Esophagus squamous epithelium (tissue), 4 donors: ENCODE measurements around the gene DCUN1D2.

Experiments used
- CTCF ChIP-seq, 6 experiments: fragments of 450-650 bp in 4 of 6; fragments of 200-600 bp in 2 of 6; sonication (generic) in 2 of 6; IDR thresholded peaks; one replicate each; pipeline ENCODE4 v1.5.1; 2016 to 2019; ENCODE audit warnings: antibody characterized with exemption in 6 of 6, mild to moderate bottlenecking in 4 of 6, moderate library complexity in 4 of 6
- POLR2A ChIP-seq, 4 donors: fragments of 450-650 bp; IDR thresholded peaks; one replicate each; pipeline ENCODE4 v1.6.1; 2017; ENCODE audit warnings: antibody characterized with exemption in 4 of 4, mild to moderate bottlenecking in 4 of 4, moderate library complexity in 3 of 4

GRCh38 chr13:113437408-113438010 lies 53.0 kb downstream of the DCUN1D2 start:
- no peak for TF ChIP-seq POLR2A (IDR thresholded peaks at IDR 0.05)
- TF ChIP-seq CTCF (IDR thresholded peaks at IDR 0.05): no peak
